ENCODE measurements around the gene NEB. TPM values are rescaled to one million over a fixed set of nuclear protein-coding genes. Genes with fewer than 3 reads are reported as not detected.

Gene NEB
- total RNA-seq, 1 experiment from 2014 or later: 0.11 TPM

- Histone ChIP-seq H3K27me3 (ENCODE audit: low read length) (peaks cover 1% of the 10 kb centered on the region; the same call in 1 of the 2 replicates), H3K79me2 (ENCODE audit: low read length) (no peaks in the 10 kb centered on the region), H3F3A (ENCODE audit: low read length, unreplicated experiment) (no peaks in the 10 kb centered on the region), H3K9me2 (replicated peaks; ENCODE audit: low read length) (no peaks in the 10 kb centered on the region), H3K4me3 (ENCODE audit: low read length) (no peak overlapping the region), H3K27ac (ENCODE audit: low read length) (no peak overlapping the region), H4K20me1 (ENCODE audit: low read length) (no peaks in the 10 kb centered on the region), H3K4me2 (ENCODE audit: low read length) (no peak overlapping the region), H2AFZ (ENCODE audit: low read length) (no peak overlapping the region), H3K9ac (ENCODE audit: low read length) (no peak overlapping the region), H3K9me3 (ENCODE audit: low read length) (no peaks in the 10 kb centered on the region), H3K36me3 (ENCODE audit: low read depth, low read length) (no peaks in the 10 kb centered on the region), H3K4me1 (ENCODE audit: insufficient read depth, low read length) (no peaks in the 10 kb centered on the region)
- POLR2A ChIA-PET (ENCODE audit: unreplicated experiment): no interaction called here
- BruUV-seq (replicated peaks): no TSS peak
- CTCF ChIA-PET: no interaction called here
- DNase-seq (no peak), ATAC-seq (no peak)
- intact Hi-C loops (cut with micrococcal nuclease): no loop called here
- TF ChIP-seq EZH2 (IDR thresholded peaks at IDR 0.05; ENCODE audit: low read length, unreplicated experiment): no peak
- TF ChIP-seq CTCF (conservative IDR thresholded peaks at IDR 0.05; ENCODE audit: low read depth, low read length): no peak
- no peak for TF ChIP-seq EZH2phosphoT487 (IDR thresholded peaks at IDR 0.05; ENCODE audit: borderline replicate concordance, low read length)
Observed at GRCh38 chr2:151630372-151630771, 103.9 kb downstream of the NEB start.

GRCh38 chr2:151627353-151627752 is 106.9 kb downstream of the NEB start:
- H3K4me1 ChIP-seq (ENCODE audit: insufficient read depth, low read length): no peaks in the 10 kb centered on the region
- no peak for TF ChIP-seq EZH2 (IDR thresholded peaks at IDR 0.05; ENCODE audit: low read length, unreplicated experiment)
- TF ChIP-seq EZH2phosphoT487 (IDR thresholded peaks at IDR 0.05; ENCODE audit: borderline replicate concordance, low read length): no peak
- TF ChIP-seq CTCF (conservative IDR thresholded peaks at IDR 0.05; ENCODE audit: low read depth, low read length): no peak
- intact Hi-C loops (cut with micrococcal nuclease): loop anchor here (10.0 kb wide), 1 partner anchor 73 kb away; no protein-coding TSS in a partner anchor
- peaks cover 29% of the 10 kb centered on the region for H3K27me3 ChIP-seq (ENCODE audit: low read length)
- H3K9me3 ChIP-seq (ENCODE audit: low read length): no peaks in the 10 kb centered on the region
- CTCF ChIA-PET: no interaction called here
- BruUV-seq (replicated peaks): no TSS peak
- H3K9ac ChIP-seq (ENCODE audit: low read length): no peak overlapping the region
- H3K79me2 ChIP-seq (ENCODE audit: low read length): no peaks in the 10 kb centered on the region
- POLR2A ChIA-PET (ENCODE audit: unreplicated experiment): no interaction called here
- no peaks in the 10 kb centered on the region for H3K9me2 ChIP-seq (replicated peaks; ENCODE audit: low read length)
- no peak overlapping the region for H3K4me3 ChIP-seq (ENCODE audit: low read length)
- no peak for DNase-seq
- no peaks in the 10 kb centered on the region for H3F3A ChIP-seq (ENCODE audit: low read length, unreplicated experiment)
- no peaks in the 10 kb centered on the region; the same call in 1 of the 2 replicates for H4K20me1 ChIP-seq (ENCODE audit: low read length)
- H2AFZ ChIP-seq (ENCODE audit: low read length): no peak overlapping the region
- ATAC-seq: no peak
- H3K27ac ChIP-seq (ENCODE audit: low read length): no peak overlapping the region
- no peaks in the 10 kb centered on the region for H3K36me3 ChIP-seq (ENCODE audit: low read depth, low read length)
- H3K4me2 ChIP-seq (ENCODE audit: low read length): no peak overlapping the region

DNA sequence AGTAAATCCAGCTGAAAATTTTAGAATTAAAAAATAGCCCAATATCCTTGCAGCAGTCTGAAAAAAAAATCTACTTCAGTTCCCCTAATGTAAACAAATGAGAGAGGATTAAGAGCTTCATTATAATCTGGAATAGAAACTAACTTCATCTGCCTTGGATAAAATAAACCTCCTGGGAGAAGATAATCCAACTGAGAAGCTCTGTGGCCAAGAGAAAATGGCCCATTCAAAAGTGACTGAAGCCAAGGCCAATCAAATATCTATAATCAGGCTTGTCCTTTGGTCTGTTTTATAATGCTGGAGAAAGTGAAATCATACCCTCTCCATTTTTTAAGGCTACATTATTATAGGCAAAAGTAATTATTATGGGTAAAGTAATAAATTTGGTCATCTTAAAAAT is 110.0 kb downstream of the NEB start:
- intact Hi-C loops (cut with micrococcal nuclease): loop anchor here (10.0 kb wide), 1 partner anchor 69 kb away; no protein-coding TSS in a partner anchor
- no peak overlapping the region for H3K4me3 ChIP-seq (ENCODE audit: low read length)
- H3K9ac ChIP-seq (ENCODE audit: low read length): no peak overlapping the region
- TF ChIP-seq EZH2phosphoT487 (IDR thresholded peaks at IDR 0.05; ENCODE audit: borderline replicate concordance, low read length) (no peak), EZH2 (IDR thresholded peaks at IDR 0.05; ENCODE audit: low read length, unreplicated experiment) (no peak), CTCF (conservative IDR thresholded peaks at IDR 0.05; ENCODE audit: low read depth, low read length) (no peak)
- no peaks in the 10 kb centered on the region for H3K9me2 ChIP-seq (replicated peaks; ENCODE audit: low read length)
- H3K4me1 ChIP-seq (ENCODE audit: insufficient read depth, low read length): no peaks in the 10 kb centered on the region
- POLR2A ChIA-PET (ENCODE audit: unreplicated experiment): no interaction called here
- H3K27ac ChIP-seq (ENCODE audit: low read length): no peak overlapping the region
- H3K79me2 ChIP-seq (ENCODE audit: low read length): no peaks in the 10 kb centered on the region
- no peaks in the 10 kb centered on the region for H3F3A ChIP-seq (ENCODE audit: low read length, unreplicated experiment)
- H4K20me1 ChIP-seq (ENCODE audit: low read length): no peaks in the 10 kb centered on the region; the same call in 1 of the 2 replicates
- no peak overlapping the region for H2AFZ ChIP-seq (ENCODE audit: low read length)
- no peak for DNase-seq
- ATAC-seq: no peak
- H3K9me3 ChIP-seq (ENCODE audit: low read length): no peaks in the 10 kb centered on the region
- no TSS peak for BruUV-seq (replicated peaks)
- CTCF ChIA-PET: no interaction called here
- peaks cover 55% of the 10 kb centered on the region for H3K27me3 ChIP-seq (ENCODE audit: low read length)
- no peaks in the 10 kb centered on the region for H3K36me3 ChIP-seq (ENCODE audit: low read depth, low read length)
- H3K4me2 ChIP-seq (ENCODE audit: low read length): no peak overlapping the region
